Measurements from ENCODE around the gene NEURL3. TPM values are rescaled to one million over a fixed set of nuclear protein-coding genes. Genes with fewer than 3 reads are reported as not detected.

NEURL3 gene
- total and polyA plus RNA-seq, 2 experiments from 2014 or later: not detected

- no peak for DNase-seq (ENCODE audit: low read depth in 1 of 2, low spot score in 1 of 2)
- TF ChIP-seq, protein P1, sequence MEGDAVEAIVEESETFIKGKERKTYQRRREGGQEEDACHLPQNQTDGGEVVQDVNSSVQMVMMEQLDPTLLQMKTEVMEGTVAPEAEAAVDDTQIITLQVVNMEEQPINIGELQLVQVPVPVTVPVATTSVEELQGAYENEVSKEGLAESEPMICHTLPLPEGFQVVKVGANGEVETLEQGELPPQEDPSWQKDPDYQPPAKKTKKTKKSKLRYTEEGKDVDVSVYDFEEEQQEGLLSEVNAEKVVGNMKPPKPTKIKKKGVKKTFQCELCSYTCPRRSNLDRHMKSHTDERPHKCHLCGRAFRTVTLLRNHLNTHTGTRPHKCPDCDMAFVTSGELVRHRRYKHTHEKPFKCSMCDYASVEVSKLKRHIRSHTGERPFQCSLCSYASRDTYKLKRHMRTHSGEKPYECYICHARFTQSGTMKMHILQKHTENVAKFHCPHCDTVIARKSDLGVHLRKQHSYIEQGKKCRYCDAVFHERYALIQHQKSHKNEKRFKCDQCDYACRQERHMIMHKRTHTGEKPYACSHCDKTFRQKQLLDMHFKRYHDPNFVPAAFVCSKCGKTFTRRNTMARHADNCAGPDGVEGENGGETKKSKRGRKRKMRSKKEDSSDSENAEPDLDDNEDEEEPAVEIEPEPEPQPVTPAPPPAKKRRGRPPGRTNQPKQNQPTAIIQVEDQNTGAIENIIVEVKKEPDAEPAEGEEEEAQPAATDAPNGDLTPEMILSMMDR (IDR thresholded peaks at IDR 0.05; ENCODE audit: low read depth, low read length): no peak
- no peak overlapping the region for H3K27ac ChIP-seq
- no peaks in the 10 kb centered on the region for H3K4me1 ChIP-seq (ENCODE audit: low read depth)
- H3K9me3 ChIP-seq (ENCODE audit: low read depth): no peaks in the 10 kb centered on the region
- H3K36me3 ChIP-seq: no peaks in the 10 kb centered on the region
- H3K4me3 ChIP-seq: no peak overlapping the region
- H3K27me3 ChIP-seq: no peaks in the 10 kb centered on the region
Observed at GRCh38 chr2:96491860-96492497, 13.2 kb downstream of the NEURL3 start.

GRCh38 chr2:96489663-96490062 is 15.5 kb downstream of the NEURL3 start:
- Histone ChIP-seq H3K27ac (no peak overlapping the region), H3K27me3 (no peaks in the 10 kb centered on the region)
- no peak for DNase-seq (ENCODE audit: low read depth in 1 of 2, low spot score in 1 of 2)

DNA sequence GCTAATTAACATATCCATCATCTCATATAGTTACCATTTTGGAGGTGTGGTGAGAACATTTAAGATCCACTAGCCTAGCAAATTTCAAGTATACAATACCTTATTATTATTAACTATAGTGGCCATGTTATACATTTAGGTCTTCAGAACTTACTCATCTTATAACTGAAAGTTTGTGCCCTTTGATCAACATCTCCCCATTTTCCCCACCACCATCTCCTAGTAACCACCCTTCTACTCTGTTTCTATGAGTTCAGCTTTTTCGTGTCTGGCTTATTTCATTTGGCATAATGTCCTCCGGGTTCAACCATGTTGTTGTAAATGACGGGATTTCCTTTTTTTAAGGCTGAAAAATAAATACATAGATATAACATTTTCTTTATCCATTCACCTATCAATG is 15.9 kb downstream of the NEURL3 start:
- Histone ChIP-seq H3K4me3 (no peak overlapping the region), H3K36me3 (no peaks in the 10 kb centered on the region), H3K27me3 (no peaks in the 10 kb centered on the region), H3K27ac (no peak overlapping the region), H3K4me1 (ENCODE audit: low read depth) (no peaks in the 10 kb centered on the region), H3K9me3 (ENCODE audit: low read depth) (no peaks in the 10 kb centered on the region)
- TF ChIP-seq, protein P1 (IDR thresholded peaks at IDR 0.05; ENCODE audit: low read depth, low read length): no peak
- no peak for DNase-seq (ENCODE audit: low read depth in 1 of 2, low spot score in 1 of 2)

More at GRCh38 chr2:96489663-96490062, 15.5 kb downstream of the NEURL3 start:
- no peaks in the 10 kb centered on the region for H3K9me3 ChIP-seq (ENCODE audit: low read depth)
- no peaks in the 10 kb centered on the region for H3K36me3 ChIP-seq
- TF ChIP-seq, protein P1 (IDR thresholded peaks at IDR 0.05; ENCODE audit: low read depth, low read length): no peak
- H3K4me1 ChIP-seq (ENCODE audit: low read depth): no peaks in the 10 kb centered on the region
- H3K4me3 ChIP-seq: no peak overlapping the region

- no peaks in the 10 kb centered on the region for H3K36me3 ChIP-seq
- TF ChIP-seq, protein P1 (IDR thresholded peaks at IDR 0.05; ENCODE audit: low read depth, low read length): no peak
- H3K4me3 ChIP-seq: no peak overlapping the region
- no peak for DNase-seq (ENCODE audit: low read depth in 1 of 2, low spot score in 1 of 2)
- H3K9me3 ChIP-seq (ENCODE audit: low read depth): no peaks in the 10 kb centered on the region
- H3K27me3 ChIP-seq: no peaks in the 10 kb centered on the region
- H3K27ac ChIP-seq: no peak overlapping the region
- H3K4me1 ChIP-seq (ENCODE audit: low read depth): no peaks in the 10 kb centered on the region
Observed at GRCh38 chr2:96486696-96487095, 18.5 kb downstream of the NEURL3 start.

DNA sequence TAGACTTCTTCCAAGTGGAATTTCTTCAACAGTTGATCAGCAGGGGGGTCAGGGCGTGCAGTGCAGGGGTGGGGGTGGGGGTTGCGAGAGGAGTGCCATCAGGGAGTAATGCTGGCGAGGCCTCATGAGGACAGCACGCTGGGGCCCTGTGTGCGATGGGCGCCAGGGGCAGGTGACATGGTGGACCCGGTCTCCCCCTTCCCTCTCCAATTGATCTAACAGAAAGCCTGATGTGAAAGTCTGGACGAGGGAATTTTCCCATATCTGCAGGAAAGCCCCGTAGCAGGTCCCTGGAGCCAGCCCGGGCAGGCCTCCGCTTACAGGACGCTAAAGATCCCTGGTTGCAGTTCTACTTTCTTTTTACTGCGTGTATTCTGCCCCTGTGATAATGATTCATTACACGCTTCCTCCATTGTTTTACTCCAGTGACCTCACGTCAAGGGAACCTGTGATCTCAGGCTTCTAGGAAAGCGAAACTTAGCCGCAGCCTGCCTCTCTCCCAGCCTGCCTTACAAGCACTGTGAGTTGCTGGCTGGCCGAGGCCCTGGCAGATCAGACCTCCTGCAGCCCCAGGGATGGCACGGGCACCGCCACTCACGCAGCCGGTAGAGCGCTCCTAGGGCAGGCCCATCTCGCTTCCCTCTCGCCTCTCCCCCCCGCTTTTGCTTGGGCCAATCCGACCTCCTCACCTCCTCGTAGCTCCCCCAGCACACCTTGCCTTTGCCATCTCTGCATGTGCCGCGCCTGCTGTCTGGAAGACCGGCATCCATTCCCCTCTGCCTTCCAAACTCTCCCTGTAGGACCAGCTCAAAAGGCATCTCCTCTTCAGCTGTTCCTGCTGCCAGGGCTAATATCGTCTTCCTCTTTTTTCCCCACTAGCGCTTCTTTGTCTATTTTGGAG is 19.2 kb downstream of the NEURL3 start:
- H3K9me3 ChIP-seq (ENCODE audit: low read depth): no peaks in the 10 kb centered on the region
- peak in 1 of 2 donors; percentile 86 for DNase-seq (ENCODE audit: low read depth in 1 of 2, low spot score in 1 of 2)
- no peak overlapping the region for H3K4me3 ChIP-seq
- no peaks in the 10 kb centered on the region for H3K4me1 ChIP-seq (ENCODE audit: low read depth)
- H3K36me3 ChIP-seq: no peaks in the 10 kb centered on the region
- TF ChIP-seq, protein P1 (IDR thresholded peaks at IDR 0.05; ENCODE audit: low read depth, low read length): no peak
- H3K27ac ChIP-seq: no peak overlapping the region
- H3K27me3 ChIP-seq: no peaks in the 10 kb centered on the region
